ENCODE measurements around the gene TAOK2.
"Not testable (repeated sequence)": the region's sequence is repeated elsewhere in the genome, so short reads cannot be mapped to it uniquely, and the experiment has no call there.

TAOK2 gene

GRCh38 chr16:30031477-30031918 lies 57.8 kb downstream of the TAOK2 start:
- TF ChIP-seq CTCF (IDR thresholded peaks at IDR 0.05; ENCODE audit: insufficient read depth, low read length, poor library complexity, severe bottlenecking), result peak; percentile 2
- Histone ChIP-seq H3K36me3 (ENCODE audit: control insufficient read depth, insufficient read depth, low read length) (no peaks in the 10 kb centered on the region), H3K4me3 (replicated peaks; ENCODE audit: low read depth, low read length) (no peak overlapping the region), H3K27me3 (replicated peaks; ENCODE audit: control insufficient read depth, insufficient read depth, low read length) (no peaks in the 10 kb centered on the region; the same call in 1 of the 2 replicates)
- DNase-seq (ENCODE audit: extremely low read depth, insufficient read length), result no peak

- Histone ChIP-seq H3K4me3 (replicated peaks; ENCODE audit: low read depth, low read length) (no peak overlapping the region), H3K36me3 (ENCODE audit: control insufficient read depth, insufficient read depth, low read length) (no peaks in the 10 kb centered on the region), H3K27me3 (replicated peaks; ENCODE audit: control insufficient read depth, insufficient read depth, low read length) (no peaks in the 10 kb centered on the region; the same call in 1 of the 2 replicates)
- peak; percentile 83 for TF ChIP-seq CTCF (IDR thresholded peaks at IDR 0.05; ENCODE audit: insufficient read depth, low read length, poor library complexity, severe bottlenecking)
- DNase-seq (ENCODE audit: extremely low read depth, insufficient read length), result no peak
Measured at GRCh38 chr16:30032083-30032819, 58.6 kb downstream of the TAOK2 start.

- Histone ChIP-seq H3K4me3 (replicated peaks; ENCODE audit: low read depth, low read length) (no peak overlapping the region), H3K36me3 (ENCODE audit: control insufficient read depth, insufficient read depth, low read length) (no peaks in the 10 kb centered on the region), H3K27me3 (replicated peaks; ENCODE audit: control insufficient read depth, insufficient read depth, low read length) (no peaks in the 10 kb centered on the region; the same call in 1 of the 2 replicates)
- DNase-seq (ENCODE audit: extremely low read depth, insufficient read length), result no peak
- no peak for TF ChIP-seq CTCF (IDR thresholded peaks at IDR 0.05; ENCODE audit: insufficient read depth, low read length, poor library complexity, severe bottlenecking)
Measured at GRCh38 chr16:30033270-30033669, 59.6 kb downstream of the TAOK2 start.

- H3K36me3 ChIP-seq (ENCODE audit: control insufficient read depth, insufficient read depth, low read length), result no peaks in the 10 kb centered on the region
- H3K4me3 ChIP-seq (replicated peaks; ENCODE audit: low read depth, low read length), result no peak overlapping the region
- no peak for TF ChIP-seq CTCF (IDR thresholded peaks at IDR 0.05; ENCODE audit: insufficient read depth, low read length, poor library complexity, severe bottlenecking)
- no peak for DNase-seq (ENCODE audit: extremely low read depth, insufficient read length)
- H3K27me3 ChIP-seq (replicated peaks; ENCODE audit: control insufficient read depth, insufficient read depth, low read length), result no peaks in the 10 kb centered on the region; the same call in 1 of the 2 replicates
Measured at GRCh38 chr16:30040221-30040620, 66.6 kb downstream of the TAOK2 start.

- H3K4me3 ChIP-seq (replicated peaks; ENCODE audit: low read depth, low read length); DNase-seq (ENCODE audit: extremely low read depth, insufficient read length); H3K36me3 ChIP-seq (ENCODE audit: control insufficient read depth, insufficient read depth, low read length): not testable (repeated sequence)
Measured at GRCh38 chr16:30040690-30041089, 67.0 kb downstream of the TAOK2 start.

GRCh38 chr16:30041841-30042240 lies 68.2 kb downstream of the TAOK2 start:
- peak; percentile 46 for TF ChIP-seq CTCF (IDR thresholded peaks at IDR 0.05; ENCODE audit: insufficient read depth, low read length, poor library complexity, severe bottlenecking)
- H3K27me3 ChIP-seq (replicated peaks; ENCODE audit: control insufficient read depth, insufficient read depth, low read length), result no peaks in the 10 kb centered on the region; the same call in 1 of the 2 replicates
- H3K36me3 ChIP-seq (ENCODE audit: control insufficient read depth, insufficient read depth, low read length), result no peaks in the 10 kb centered on the region
- no peak for DNase-seq (ENCODE audit: extremely low read depth, insufficient read length)
- H3K4me3 ChIP-seq (replicated peaks; ENCODE audit: low read depth, low read length), result no peak overlapping the region

More at GRCh38 chr16:30040690-30041089, 67.0 kb downstream of the TAOK2 start:
- not testable (repeated sequence) for H3K27me3 ChIP-seq (replicated peaks; ENCODE audit: control insufficient read depth, insufficient read depth, low read length)

Data from GM06990 (cell line).